NCI-H2196 (cell line): ENCODE measurements around the gene ZIM2.

ENCODE experiments used
- DNase-seq: peaks from one replicate; lab custom pipeline; 2025; ENCODE audit not compliant: unreplicated experiment; lab: John Stamatoyannopoulos, UW

The ZIM2 gene

DNA sequence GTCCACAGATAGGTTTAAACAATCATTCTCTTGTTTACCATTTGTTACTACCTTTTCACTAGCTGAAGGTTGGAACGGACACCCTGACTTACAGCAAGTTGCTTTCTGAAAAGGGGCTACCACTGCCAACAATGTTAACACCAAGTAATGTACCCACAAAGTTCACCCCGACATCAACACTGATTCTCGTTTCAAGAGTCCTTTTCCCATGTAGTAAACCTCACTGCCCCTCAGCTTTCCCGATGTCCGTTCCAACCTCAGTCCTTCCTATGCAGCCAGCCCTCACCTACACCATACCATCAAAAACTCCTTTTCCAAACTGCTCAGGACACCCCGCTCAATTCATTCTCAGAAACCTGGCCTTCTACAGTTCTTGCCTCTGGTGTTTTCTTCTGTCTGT, 29.0 kb downstream of the ZIM2 start:
- no peak for DNase-seq

DNA sequence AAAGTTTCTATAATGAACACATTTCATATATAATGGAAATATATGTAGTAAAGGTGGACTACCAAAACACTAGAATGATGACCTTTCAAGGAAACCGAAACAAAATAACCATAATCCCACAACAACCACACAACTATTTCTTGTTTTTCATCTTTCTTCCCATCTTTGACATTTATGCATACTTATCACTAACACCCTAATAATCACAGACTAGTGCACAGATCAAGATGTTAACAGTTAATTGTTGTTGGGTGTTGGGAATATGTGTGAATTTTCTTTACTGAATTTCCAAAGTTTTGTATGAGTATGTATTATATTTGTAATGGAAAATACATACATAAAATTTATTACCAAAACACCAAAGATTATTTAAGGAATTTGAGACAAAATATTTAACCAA, 30.3 kb downstream of the ZIM2 start:
- DNase-seq = no peak

DNA sequence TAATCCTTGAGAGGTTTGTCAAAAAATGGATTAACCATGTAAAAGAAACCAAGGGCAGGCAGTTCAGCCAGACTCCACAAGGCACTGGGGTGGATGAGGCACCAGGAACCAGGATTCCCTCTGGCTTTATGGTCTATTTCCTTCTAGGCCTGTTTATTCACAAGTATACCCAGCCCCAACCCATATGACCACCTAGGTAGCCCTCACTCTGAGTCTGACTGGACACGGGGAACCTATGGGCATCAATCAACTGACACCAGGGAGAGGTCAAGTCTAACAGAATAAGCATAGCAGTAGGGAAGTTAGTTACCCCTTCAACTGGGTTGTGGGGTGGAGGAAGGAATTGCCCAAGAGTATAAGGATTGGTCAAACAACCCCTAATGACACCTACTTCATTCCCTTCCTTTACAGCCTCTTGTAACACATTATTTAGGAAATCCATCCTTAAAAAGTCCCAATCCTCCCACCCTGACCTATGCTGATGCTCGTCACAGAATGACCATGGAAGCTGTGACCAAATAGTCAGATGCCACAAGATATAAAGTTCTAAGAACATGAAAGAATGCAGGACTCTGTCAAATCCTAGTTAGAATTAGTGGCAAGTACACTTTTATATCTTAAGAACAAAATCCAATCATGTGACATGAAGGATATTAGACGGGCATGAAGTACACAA, 31.7 kb downstream of the ZIM2 start:
- DNase-seq = no peak

DNA sequence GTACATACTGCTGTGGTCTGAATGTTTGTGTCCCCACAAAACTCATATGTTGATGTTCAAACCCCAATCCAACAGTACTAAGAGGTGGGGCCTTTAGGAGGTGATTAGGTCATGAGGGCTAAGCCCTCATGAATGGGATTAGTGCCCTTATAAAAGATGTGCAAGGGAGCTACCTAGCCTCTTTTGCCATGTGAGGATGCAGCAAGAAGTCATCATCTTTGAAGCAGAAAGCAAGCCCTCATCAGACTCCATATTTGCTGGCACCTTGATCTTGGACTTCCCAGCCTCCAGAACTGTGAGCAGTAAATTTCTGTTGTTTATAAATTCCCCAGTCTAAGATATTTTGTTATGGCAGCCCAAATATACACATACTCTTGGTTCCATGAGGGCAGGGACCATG, 33.9 kb downstream of the ZIM2 start:
- no peak for DNase-seq

DNA sequence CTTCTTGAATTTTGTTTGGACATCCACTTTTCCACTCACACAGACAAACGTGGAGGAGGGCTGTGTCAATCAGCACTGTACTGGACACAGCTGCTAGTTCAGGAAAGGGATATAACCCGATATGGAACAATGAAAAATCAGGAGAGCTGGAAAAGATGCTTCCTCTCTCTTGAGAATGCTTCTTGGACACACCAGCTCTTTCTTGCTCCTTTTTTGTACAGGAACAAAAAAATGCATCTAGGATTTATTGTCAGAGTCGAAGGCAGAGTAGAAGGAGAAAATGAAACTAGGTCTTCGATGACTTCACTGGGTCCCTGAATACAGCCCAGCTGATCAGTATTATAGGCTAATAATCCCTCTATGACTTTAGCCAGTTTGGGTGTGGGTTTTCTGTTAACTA, 62.2 kb downstream of the ZIM2 start:
- DNase-seq = no peak

DNA sequence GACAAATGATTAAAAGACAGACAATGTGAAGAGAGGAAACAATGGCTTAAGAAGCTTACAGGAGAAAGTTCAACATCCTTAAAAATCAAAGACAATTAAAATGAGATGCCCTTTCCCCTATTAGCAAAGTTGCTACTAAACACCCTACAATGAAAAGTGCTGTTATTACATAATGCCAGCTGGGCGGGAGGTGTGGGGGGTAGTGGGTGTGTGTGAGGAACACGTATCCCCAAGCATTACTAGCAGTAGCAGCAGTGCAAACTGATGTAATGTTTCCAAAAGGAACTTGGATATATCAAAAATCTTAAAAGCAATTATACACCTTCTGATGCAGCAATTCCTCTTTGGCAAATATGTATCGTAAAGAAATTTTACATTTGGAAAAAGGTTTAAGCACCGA, 70.9 kb downstream of the ZIM2 start:
- DNase-seq = no peak

DNA sequence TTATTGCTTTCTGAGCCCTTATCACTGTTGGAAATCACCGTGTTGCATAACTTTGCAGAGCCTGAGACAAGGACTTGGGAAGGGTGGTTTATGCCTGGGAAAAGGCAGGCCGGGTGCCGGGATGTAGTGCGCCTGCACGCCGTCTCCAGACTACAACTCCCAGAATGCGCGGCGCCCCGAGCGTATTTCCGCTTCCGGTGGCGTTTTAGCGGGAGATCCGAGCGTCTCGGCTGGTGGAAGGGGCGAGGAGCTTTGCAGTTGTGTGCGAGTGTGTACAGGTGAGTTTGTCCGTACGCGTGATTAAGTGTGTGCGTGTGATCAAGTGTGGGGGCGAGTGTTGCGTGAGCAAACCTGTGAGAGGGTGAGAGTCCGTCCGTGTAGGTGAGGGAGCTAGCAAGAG, 75.4 kb downstream of the ZIM2 start:
- no peak for DNase-seq

DNA sequence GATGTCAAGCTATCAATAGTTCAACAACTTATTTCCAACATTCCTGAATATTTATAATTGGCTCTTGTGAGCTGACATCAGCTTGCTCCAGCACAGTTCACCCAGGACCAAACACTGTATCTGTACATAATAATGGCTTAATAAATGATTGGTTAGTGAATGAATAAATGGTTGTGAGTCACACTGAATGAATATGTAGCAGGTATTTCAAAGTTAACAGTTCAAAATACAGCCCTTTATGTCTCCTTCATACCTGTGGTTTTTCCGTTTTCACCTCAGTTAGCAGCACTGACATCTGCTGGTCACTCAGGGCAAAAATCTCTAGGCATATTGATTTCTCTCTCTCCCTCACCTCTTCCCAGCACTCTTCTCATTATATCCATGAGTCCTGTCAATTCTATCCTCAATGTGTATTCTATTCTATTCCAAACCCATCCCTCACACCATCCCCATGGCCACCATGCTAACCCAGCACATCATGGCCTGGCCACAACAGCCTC, 76.3 kb downstream of the ZIM2 start:
- DNase-seq = no peak

DNA sequence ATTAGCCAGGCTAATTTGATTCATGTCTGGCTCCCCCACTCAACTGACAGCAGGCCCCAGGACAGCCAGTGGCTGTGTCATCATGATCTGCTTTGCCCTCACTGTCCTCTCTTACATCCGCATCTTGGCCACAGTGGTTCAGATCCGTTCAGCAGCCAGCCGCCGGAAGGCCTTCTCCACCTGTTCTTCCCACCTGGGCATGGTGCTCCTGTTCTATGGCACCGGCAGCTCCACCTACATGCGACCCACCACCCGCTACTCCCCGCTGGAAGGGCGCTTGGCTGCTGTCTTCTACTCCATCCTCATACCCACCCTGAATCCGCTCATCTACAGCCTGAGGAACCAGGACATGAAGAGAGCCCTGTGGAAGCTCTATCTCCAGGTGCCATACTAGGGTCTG, 79.7 kb downstream of the ZIM2 start:
- DNase-seq = no peak

DNA sequence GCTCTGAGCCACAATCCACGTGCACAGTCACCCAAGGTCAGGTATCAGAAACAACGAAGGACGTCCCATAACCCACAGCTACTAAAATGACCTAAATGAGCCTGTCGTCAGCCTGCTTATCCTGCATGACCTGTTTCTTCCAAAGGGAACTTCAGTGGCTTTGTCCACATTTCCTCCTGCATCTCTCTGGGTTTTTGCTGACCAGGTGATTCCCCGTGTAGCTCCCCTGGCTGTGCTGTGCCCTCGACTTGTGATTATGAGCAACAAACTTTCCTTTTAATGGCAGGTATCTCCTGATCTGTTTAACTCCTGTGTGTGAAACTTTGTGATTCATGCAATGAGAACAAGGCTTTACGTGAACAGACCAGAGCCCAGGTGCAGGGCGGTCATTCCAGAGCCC, 81.0 kb downstream of the ZIM2 start:
- no peak for DNase-seq

DNA sequence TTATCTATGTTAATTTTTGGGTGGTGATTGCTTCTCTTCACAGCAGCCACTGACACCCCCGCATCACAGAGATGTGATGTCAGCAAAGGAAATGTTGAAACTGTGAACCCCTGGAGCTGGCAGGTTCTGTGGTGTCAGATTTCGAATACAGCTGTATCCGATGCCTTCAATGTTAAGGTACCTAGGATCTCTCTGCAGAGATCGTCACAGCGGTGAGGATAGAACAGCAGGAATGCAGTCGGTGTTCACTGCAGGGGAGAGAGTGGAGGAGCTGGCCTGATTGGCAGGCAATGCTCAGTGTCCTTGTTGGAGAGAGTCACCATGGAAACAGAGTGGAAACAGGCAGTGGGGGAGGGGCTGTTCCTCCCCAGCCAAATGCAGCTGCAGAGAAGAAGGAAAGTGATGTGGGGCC, 89.4 kb downstream of the ZIM2 start:
- DNase-seq = no peak

DNA sequence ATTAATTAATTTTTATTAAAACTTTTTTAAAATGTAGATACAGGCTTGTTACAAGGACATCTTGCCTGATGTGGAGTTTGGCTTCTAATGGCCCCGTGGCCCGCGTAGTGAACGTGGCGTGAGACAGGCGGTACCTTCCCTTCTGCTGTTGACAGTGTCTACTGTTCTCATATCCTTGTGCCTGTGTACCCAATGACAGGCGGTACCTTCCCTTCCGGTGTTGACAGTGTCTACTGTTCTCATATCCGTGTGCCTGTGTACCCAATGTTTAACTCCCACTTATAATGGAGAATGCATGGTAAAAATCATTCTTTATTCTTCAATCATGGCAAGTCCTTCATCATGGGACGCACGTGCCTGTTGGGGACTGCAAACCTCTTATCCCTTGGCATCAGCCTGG, 89.9 kb downstream of the ZIM2 start:
- DNase-seq = no peak

DNA sequence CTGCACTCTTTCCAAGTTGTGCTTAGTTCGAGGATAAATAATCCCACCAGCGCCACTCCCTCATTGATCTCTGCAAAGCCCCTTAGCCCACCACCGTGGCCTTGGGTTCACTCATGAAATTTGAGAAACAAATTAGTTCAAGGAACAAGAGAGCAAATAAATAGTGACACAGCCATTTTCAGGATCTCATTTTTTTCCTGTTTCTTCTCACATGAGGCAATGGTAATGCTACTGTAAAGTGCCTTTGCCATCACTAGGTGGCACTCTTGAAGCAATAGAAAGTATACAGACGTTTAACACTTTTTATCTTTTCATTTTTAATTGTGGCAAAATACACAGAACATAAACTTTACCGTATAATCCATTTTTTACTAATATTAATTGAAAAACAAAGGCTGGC, 92.1 kb downstream of the ZIM2 start:
- no peak for DNase-seq

DNA sequence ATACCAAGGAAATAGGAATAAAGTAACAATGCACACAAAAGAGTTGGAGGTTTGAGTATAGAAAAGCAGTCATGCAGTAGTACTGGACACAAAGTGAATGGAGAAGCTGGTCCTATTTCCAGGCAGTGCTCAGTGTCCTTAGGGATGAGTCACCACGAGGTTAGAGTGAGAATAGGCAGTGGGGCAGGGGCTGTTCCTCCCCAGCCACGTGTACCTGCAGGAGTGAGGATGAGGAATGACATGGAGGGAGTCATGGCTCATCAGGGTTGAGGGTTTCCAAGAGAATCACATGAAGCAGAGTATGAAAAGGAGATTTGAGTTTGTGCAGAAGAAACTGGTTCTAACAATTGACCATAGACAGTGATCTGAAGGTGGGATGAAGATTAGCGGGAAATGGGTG, 94.2 kb downstream of the ZIM2 start:
- no peak for DNase-seq

DNA sequence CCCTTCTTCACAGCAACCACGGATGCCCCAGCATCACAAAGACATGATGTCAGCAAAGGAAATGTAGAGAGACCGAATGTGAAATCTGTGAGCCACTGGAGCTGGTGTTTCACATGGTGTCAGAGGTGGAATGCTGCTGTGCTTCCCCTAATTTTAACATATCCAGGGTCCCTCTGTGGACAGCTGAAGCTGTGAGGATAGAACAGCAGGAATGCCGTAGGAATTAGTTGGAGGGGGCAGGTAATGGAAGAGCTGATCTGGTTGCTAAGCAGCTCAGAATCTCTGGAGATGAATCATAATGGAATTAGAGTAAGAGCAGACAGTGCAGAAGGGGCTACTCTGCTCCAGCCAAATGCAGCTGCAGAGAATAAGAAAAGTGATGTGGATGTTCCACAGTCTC, 100.0 kb downstream of the ZIM2 start:
- no peak for DNase-seq

DNA sequence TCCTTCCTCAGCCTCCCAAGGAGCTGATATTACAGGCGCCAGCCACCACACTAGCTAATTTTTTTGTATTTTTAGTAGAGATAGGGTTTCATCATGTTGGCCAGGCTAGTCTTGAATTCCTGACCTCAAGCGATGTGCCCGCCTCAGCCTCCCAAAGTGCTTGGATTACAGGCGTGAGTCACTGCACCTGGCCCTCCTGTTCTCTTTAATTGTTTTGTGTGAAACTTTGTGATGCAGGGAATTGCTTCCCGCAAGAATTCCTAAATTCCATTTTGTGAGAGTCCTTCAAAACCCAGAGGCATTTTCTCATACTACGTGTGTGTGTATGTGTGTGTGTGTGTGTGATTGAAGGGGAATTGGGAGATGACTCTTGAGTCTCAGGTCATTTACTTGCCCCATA, 104.0 kb downstream of the ZIM2 start:
- DNase-seq = no peak

DNA sequence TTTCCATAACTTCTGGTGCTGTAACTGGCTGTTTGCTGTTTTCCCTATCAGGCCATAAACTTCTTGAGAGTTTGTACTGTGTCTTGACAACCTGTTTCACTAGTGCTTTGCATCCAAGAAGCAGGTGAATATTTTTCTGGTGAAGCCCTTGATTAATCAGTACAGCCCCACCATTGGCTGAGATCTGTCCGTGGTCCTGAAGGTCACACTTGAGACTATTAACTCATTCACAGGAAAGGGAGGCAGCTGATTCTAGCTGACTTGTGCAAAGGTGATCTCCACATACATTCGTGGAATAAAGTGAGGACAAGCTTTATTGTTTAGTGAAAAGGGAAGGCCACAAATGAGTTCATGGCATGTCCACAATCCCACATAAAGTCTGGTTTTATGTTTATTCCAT, 107.5 kb downstream of the ZIM2 start:
- DNase-seq = no peak

DNA sequence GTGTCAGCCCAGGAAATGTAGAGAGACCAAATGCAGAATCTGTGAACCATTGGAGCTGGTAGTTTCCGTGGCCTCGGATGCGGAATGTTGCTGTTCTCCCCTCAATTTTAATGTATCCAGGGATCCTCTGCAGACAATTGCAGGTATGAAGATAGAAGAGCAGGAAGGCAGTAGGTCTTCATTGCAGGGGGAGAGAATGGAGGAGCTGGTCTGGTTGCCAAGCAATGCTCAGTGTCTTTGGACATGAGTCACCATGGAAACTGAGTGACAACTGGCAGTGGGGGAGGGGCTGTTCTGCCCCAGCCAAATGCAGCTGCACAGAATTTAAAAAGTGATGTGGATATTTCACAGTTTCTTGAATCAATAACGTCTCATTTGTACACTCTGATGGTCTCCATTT, 112.8 kb downstream of the ZIM2 start:
- DNase-seq = no peak

DNA sequence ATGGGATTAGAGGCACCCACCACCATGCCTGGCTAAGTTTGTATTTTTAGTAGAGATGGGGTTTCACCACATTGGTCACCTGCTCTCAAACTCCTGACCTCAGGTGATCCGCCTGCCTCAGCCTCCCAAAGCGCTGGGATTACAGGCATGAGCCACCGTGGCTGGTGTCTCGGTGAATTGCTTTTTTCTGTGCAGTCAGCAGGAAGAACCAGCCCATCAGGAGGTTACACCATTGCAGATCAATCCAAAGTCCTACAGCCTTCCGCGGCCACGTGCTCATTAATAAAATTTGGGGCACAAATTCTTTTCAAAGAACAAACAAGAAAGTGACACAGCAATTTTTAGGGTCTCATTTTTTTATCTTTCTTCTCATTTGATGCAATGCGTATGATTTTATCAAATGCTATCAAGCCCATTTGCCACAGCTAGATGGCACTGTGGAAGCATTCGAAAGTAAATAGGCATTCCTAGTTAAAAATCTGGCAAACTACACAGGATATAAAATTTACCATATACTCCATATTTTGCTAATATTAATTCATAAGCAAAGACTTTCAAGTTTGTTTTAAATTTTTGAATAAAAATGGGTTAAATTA, 114.6 kb downstream of the ZIM2 start:
- peak; percentile 1 for DNase-seq
